Cardiac muscle cell (in vitro differentiated cells and primary cell): Measurements from ENCODE around the gene SLC43A3. TPM values are rescaled to one million over a fixed set of nuclear protein-coding genes. Genes with fewer than 3 reads are reported as not detected.

Experiments
- DNase-seq, 2 donors: peaks; one replicate each; pipeline versions ENCODE4 v3.0.0 to v3.0.0-alpha.2; 2010 to 2017; ENCODE audit warnings: low read depth in 1 of 2, low spot score in 1 of 2
- H3K27ac ChIP-seq: fragments of 200-600 bp; sonication (generic); 2 replicates; pipeline ENCODE4 v1.5.1; 2016
- H3K27me3 ChIP-seq: fragments of 200-600 bp; sonication (generic); 2 replicates; pipeline ENCODE4 v1.6.0; 2016; ENCODE audit warnings: control low read depth
- H3K36me3 ChIP-seq: fragments of 200-600 bp; sonication (generic); 2 replicates; pipeline ENCODE4 v1.5.1; 2016; ENCODE audit warnings: control low read depth
- H3K4me1 ChIP-seq: fragments of 200-600 bp; sonication (generic); 2 replicates; pipeline ENCODE4 v1.8.1; 2017; ENCODE audit warnings: low read depth, mild to moderate bottlenecking, mixed run types
- H3K4me3 ChIP-seq: fragments of 200-600 bp; sonication (generic); 2 replicates; pipeline ENCODE4 v1.5.1; 2016; ENCODE audit warnings: mild to moderate bottlenecking
- H3K9me3 ChIP-seq: fragments of 200-600 bp; sonication (generic); 2 replicates; pipeline ENCODE4 v1.5.1; 2017; ENCODE audit warnings: low read depth, mild to moderate bottlenecking, control low read depth
- CTCF ChIP-seq: IDR thresholded peaks from 2 replicates; pipeline ENCODE4 v1.5.1; 2012; ENCODE audit warnings: low read depth, mild to moderate bottlenecking, low read length
- polyA plus RNA-seq: library from polyadenylated mRNA; unstranded; fragments of >200 nt; fragmentation: Nextera tagmentation; extraction: Ambion mirVana; gene quantifications from 2 replicates; pipeline ENCODE4 v1.2.1, GENCODE V29; 2016
- total RNA-seq: library from RNA; depleted of rRNA; stranded (reverse); fragments of >200 nt; gene quantifications from 2 replicates; pipeline ENCODE4 v1.2.3, GENCODE V29; 2016

The SLC43A3 gene
- total and polyA plus RNA-seq, 2 experiments from 2014 or later = 1.7 to 6.8 TPM

GRCh38 chr11:57467508-57468157 is 40.7 kb upstream of the SLC43A3 start:
- H3K36me3 ChIP-seq = no peaks in the 10 kb centered on the region
- no peaks in the 10 kb centered on the region for H3K4me1 ChIP-seq
- no peak overlapping the region for H3K27ac ChIP-seq
- H3K9me3 ChIP-seq = no peaks in the 10 kb centered on the region
- no peak for DNase-seq
- no peak overlapping the region for H3K4me3 ChIP-seq
- TF ChIP-seq CTCF = no peak
- H3K27me3 ChIP-seq = peaks cover 3% of the 10 kb centered on the region

DNA sequence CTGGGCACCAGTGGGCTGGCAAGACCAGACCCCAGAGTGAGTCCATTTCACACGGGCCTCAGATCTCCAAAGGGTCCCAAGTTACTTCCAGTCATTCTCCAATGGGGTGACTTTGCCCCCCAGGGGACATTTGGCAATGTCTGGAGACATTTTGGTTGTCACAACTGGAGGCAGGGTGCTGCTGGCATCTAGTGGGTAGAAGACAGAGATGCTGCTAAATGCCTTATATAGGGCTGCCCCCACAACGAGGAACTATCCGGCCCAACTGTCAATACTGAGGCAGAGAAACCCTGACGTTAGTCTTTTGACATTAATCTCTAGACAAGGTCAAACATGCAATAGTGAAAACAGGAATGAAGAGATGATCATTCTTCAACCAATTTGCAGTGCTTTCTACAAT is 39.8 kb upstream of the SLC43A3 start:
- TF ChIP-seq CTCF = no peak
- H3K36me3 ChIP-seq = no peaks in the 10 kb centered on the region
- peaks cover 13% of the 10 kb centered on the region for H3K27me3 ChIP-seq
- no peaks in the 10 kb centered on the region for H3K9me3 ChIP-seq
- no peak for DNase-seq
- H3K27ac ChIP-seq = no peak overlapping the region
- H3K4me1 ChIP-seq = no peaks in the 10 kb centered on the region
- no peak overlapping the region for H3K4me3 ChIP-seq

DNA sequence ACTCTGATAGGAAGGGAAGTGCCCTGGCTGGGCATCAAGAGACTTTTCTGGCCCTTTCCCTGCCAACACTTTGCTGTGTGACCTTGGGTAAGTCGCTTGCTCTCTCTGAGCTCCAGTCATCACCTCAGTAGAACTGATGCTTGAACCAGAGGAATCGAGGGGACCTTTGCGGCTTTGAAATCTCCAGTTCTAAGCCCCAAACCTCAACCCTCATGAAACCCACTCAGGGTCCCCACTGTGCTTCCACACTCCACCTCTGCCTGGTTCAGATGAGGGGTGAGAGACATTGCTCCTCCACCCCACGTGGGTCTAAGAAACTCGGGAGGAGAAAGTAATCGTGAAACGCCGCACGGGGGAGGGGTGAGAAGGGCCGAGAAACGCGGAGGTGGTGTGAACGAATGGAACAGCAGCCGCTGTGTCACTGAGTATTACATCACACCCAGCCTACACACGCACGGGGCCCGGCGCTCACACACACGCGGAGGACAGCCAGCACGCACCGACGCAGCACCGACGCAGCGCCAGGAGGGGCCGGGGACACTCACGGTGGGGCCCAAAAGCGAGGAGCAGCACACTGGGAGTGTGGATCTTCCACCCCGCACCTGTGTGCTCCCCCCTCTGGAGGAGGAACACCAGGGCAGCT is 37.7 kb upstream of the SLC43A3 start:
- no peak for TF ChIP-seq CTCF
- Histone ChIP-seq H3K4me3 (no peak overlapping the region), H3K9me3 (no peaks in the 10 kb centered on the region), H3K27me3 (peaks cover 33% of the 10 kb centered on the region), H3K36me3 (no peaks in the 10 kb centered on the region), H3K4me1 (no peaks in the 10 kb centered on the region), H3K27ac (no peak overlapping the region)
- no peak for DNase-seq

DNA sequence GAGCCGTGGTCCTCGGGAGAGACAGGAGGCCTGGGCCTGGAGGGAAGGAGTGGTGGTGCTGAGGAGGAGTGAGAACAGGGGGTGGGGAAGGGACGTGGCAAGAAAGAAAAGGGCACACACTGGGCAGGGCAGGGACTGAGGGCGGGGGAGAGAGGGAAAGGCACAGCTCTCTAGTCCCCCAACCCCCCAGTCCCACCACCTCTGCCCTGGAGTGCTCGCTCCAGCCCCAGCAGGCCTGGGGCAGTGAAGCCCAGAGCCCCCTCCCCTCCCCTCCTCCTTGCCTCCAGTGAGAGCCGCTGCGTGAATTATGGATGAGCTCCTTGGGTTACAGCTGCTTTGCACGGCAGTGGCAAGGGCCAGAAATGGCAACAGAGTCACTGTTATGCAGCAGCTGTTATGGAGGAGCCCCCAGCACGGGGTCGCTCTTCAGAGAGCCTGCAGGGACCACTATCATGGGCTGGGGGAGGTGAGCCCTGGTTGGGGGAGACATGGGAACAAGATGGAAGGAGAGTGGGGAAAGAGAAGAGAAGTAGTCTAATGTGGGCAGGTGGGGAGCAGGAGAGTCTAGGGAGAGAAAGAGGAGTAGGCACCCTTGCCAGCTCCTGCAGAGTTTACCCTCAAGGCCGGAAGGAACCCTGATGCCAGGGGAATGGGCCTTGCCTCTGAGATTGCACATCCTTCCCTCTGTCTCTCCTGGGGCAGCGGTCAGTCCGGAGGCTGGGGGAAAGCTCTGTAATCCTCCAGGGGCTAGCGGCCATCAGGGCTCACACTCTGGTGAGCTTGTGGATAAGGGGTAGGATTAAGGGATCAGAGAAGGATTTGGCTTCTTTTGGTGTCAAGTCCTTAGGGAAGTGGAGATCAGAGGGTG is 37.0 kb upstream of the SLC43A3 start:
- Histone ChIP-seq H3K9me3 (no peaks in the 10 kb centered on the region), H3K27me3 (peaks cover 40% of the 10 kb centered on the region), H3K4me1 (no peaks in the 10 kb centered on the region), H3K27ac (no peak overlapping the region), H3K36me3 (no peaks in the 10 kb centered on the region), H3K4me3 (no peak overlapping the region)
- DNase-seq = no peak
- no peak for TF ChIP-seq CTCF

- H3K4me3 ChIP-seq = no peak overlapping the region
- H3K27me3 ChIP-seq = peaks cover 53% of the 10 kb centered on the region
- H3K27ac ChIP-seq = no peak overlapping the region
- TF ChIP-seq CTCF = no peak
- DNase-seq = no peak
- H3K9me3 ChIP-seq = no peaks in the 10 kb centered on the region
- H3K4me1 ChIP-seq = no peaks in the 10 kb centered on the region
- no peaks in the 10 kb centered on the region for H3K36me3 ChIP-seq
Observed at GRCh38 chr11:57462597-57462996, 35.7 kb upstream of the SLC43A3 start.
